GM21360 (cell line): ENCODE measurements around the gene MCTP2.
"Not testable (repeated sequence)": the region's sequence is repeated elsewhere in the genome, so short reads cannot be mapped to it uniquely, and the experiment has no call there.

Source experiments
- ATAC-seq: cut with Tn5 transposase; IDR thresholded peaks from one replicate; pipeline ENCODE4 v1.9.1; 2021; ENCODE audit warnings: mild to moderate bottlenecking, moderate library complexity; ENCODE audit not compliant: unreplicated experiment

Gene MCTP2

GRCh38 chr15:94234300-94234699 lies 2.9 kb downstream of the MCTP2 start:
- ATAC-seq = no peak

- ATAC-seq = no peak
These were observed 3.7 kb downstream of the MCTP2 start for GRCh38 chr15:94235041-94235440.

GRCh38 chr15:94235646-94236045 lies 4.3 kb downstream of the MCTP2 start:
- ATAC-seq = no peak

GRCh38 chr15:94236608-94237007 lies 5.2 kb downstream of the MCTP2 start:
- no peak for ATAC-seq

GRCh38 chr15:94237903-94238302 lies 6.5 kb downstream of the MCTP2 start:
- no peak for ATAC-seq

- peak; percentile 78 for ATAC-seq
These were observed 7.3 kb downstream of the MCTP2 start for GRCh38 chr15:94238539-94239118.

- ATAC-seq = no peak
These were observed 8.1 kb downstream of the MCTP2 start for GRCh38 chr15:94239474-94239873.

GRCh38 chr15:94240480-94240879 lies 9.1 kb downstream of the MCTP2 start:
- ATAC-seq = no peak

- ATAC-seq = no peak
These were observed 10.9 kb downstream of the MCTP2 start for GRCh38 chr15:94242257-94242656.

- not testable (repeated sequence) for ATAC-seq
These were observed 11.6 kb downstream of the MCTP2 start for GRCh38 chr15:94243003-94243402.

GRCh38 chr15:94243418-94243817 lies 12.1 kb downstream of the MCTP2 start:
- ATAC-seq = no peak

- no peak for ATAC-seq
These were observed 14.7 kb downstream of the MCTP2 start for GRCh38 chr15:94246016-94246415.

- no peak for ATAC-seq
These were observed 16.7 kb downstream of the MCTP2 start for GRCh38 chr15:94247789-94248638.

- ATAC-seq = no peak
These were observed 19.4 kb downstream of the MCTP2 start for GRCh38 chr15:94250801-94251200.

GRCh38 chr15:94252223-94252766 lies 20.9 kb downstream of the MCTP2 start:
- no peak for ATAC-seq

GRCh38 chr15:94252906-94253491 lies 21.6 kb downstream of the MCTP2 start:
- no peak for ATAC-seq

- peak; percentile 62 for ATAC-seq
These were observed 22.4 kb downstream of the MCTP2 start for GRCh38 chr15:94253742-94254141.

- ATAC-seq = no peak
These were observed 24.2 kb downstream of the MCTP2 start for GRCh38 chr15:94255540-94255939.

- ATAC-seq = no peak
These were observed 25.1 kb downstream of the MCTP2 start for GRCh38 chr15:94256511-94256910.

- not testable (repeated sequence) for ATAC-seq
These were observed 26.4 kb downstream of the MCTP2 start for GRCh38 chr15:94257776-94258175.

GRCh38 chr15:94258246-94258645 lies 26.9 kb downstream of the MCTP2 start:
- ATAC-seq = peak; percentile 60
